HepG2 (cell line): ENCODE measurements around the gene CCT8. TPM values are rescaled to one million over a fixed set of nuclear protein-coding genes. Genes with fewer than 3 reads are reported as not detected.

Experiments
- ATF3 ChIP-seq: sonication (generic); formaldehyde crosslinking; IDR thresholded peaks from 2 replicates; pipeline ENCODE4 v1.4.0; 2020; ENCODE audit warnings: missing genetic modification reagents
- CHCHD3 ChIP-seq: sonication (generic); formaldehyde crosslinking; IDR thresholded peaks from 2 replicates; pipeline ENCODE4 v1.8.0; 2022; ENCODE audit warnings: mild to moderate bottlenecking, missing genetic modification reagents, moderate library complexity
- DNMT3B ChIP-seq: conservative IDR thresholded peaks from 2 replicates; pipeline ENCODE4 v1.6.1; 2016; ENCODE audit warnings: missing biosample characterization, control low read depth
- HNF1A ChIP-seq, 2 experiments: sonication (generic) in 1 of 2; formaldehyde crosslinking in 1 of 2; IDR thresholded peaks; 2 replicates each; pipeline versions ENCODE4 v1.4.0 to v1.6.1; 2016 to 2020; ENCODE audit warnings: borderline replicate concordance in 1 of 2, low read depth in 1 of 2, mild to moderate bottlenecking in 1 of 2, missing genetic modification reagents in 1 of 2
- MYNN ChIP-seq: sonication (generic); formaldehyde crosslinking; IDR thresholded peaks from 2 replicates; pipeline ENCODE4 v1.4.0; 2020; ENCODE audit warnings: mild to moderate bottlenecking, low read depth, missing genetic modification reagents
- NCOA1 ChIP-seq: sonication (generic); formaldehyde crosslinking; IDR thresholded peaks from 2 replicates; pipeline ENCODE4 v1.9.0; 2021; ENCODE audit warnings: missing genetic modification reagents
- NONO ChIP-seq, 2 experiments: fragments of 450-650 bp in 1 of 2; sonication (generic) in 1 of 2; formaldehyde crosslinking in 1 of 2; IDR thresholded peaks in 1 of 2; conservative IDR thresholded peaks in 1 of 2; 2 replicates each; pipeline versions ENCODE4 v1.6.1 to v1.8.0; 2017 to 2022; ENCODE audit warnings: mild to moderate bottlenecking in 1 of 2, missing genetic modification reagents in 1 of 2, moderate library complexity in 1 of 2
- NR2C2 ChIP-seq: sonication (generic); formaldehyde crosslinking; IDR thresholded peaks from 2 replicates; pipeline ENCODE4 v1.4.0; 2020; ENCODE audit warnings: missing genetic modification reagents, mild to moderate bottlenecking, moderate library complexity, borderline replicate concordance
- PTBP1 ChIP-seq: fragments of 200-400 bp; formaldehyde crosslinking; IDR thresholded peaks from 2 replicates; pipeline ENCODE4 v1.6.1; 2018; ENCODE audit warnings: low read length, low read depth; ENCODE audit not compliant: poor library complexity, severe bottlenecking
- RFX5 ChIP-seq: IDR thresholded peaks from 2 replicates; pipeline ENCODE4 v1.6.1; 2011; ENCODE audit warnings: low read depth, low read length, improper control_type of control experiment
- SCMH1 ChIP-seq: sonication (generic); formaldehyde crosslinking; IDR thresholded peaks from 2 replicates; pipeline ENCODE4 v1.9.0; 2021; ENCODE audit warnings: missing genetic modification reagents, mild to moderate bottlenecking, borderline replicate concordance
- SIN3B ChIP-seq: fragments of 150-350 bp; IDR thresholded peaks from 2 replicates; pipeline ENCODE4 v1.6.1; 2014; ENCODE audit warnings: low read length
- TCF7L2 ChIP-seq: IDR thresholded peaks from 2 replicates; pipeline ENCODE4 v1.6.1; 2011; ENCODE audit warnings: mild to moderate bottlenecking, low read depth, low read length, moderate library complexity
- ZBTB34 ChIP-seq: sonication (generic); formaldehyde crosslinking; IDR thresholded peaks from 2 replicates; pipeline ENCODE4 v1.8.0; 2022; ENCODE audit warnings: mild to moderate bottlenecking, missing genetic modification reagents
- ZMYM2 ChIP-seq: sonication (generic); formaldehyde crosslinking; IDR thresholded peaks from 2 replicates; pipeline ENCODE4 v1.8.0; 2022; ENCODE audit warnings: mild to moderate bottlenecking, missing genetic modification reagents
- ZNF121 ChIP-seq: sonication (generic); formaldehyde crosslinking; IDR thresholded peaks from 2 replicates; pipeline ENCODE4 v1.5.0; 2020; ENCODE audit warnings: mild to moderate bottlenecking, missing genetic modification reagents
- ZNF251 ChIP-seq: sonication (generic); formaldehyde crosslinking; IDR thresholded peaks from 2 replicates; pipeline ENCODE4 v1.9.0; 2021; ENCODE audit warnings: mild to moderate bottlenecking, missing genetic modification reagents
- ZNF547 ChIP-seq: sonication (generic); formaldehyde crosslinking; IDR thresholded peaks from 2 replicates; pipeline ENCODE4 v1.5.1; 2020; ENCODE audit warnings: mild to moderate bottlenecking, missing genetic modification reagents
- ZNF674 ChIP-seq: sonication (generic); formaldehyde crosslinking; IDR thresholded peaks from 2 replicates; pipeline ENCODE4 v1.5.0; 2020; ENCODE audit warnings: low read depth, mild to moderate bottlenecking, missing genetic modification reagents
- ZNF710 ChIP-seq: sonication (generic); formaldehyde crosslinking; IDR thresholded peaks from 2 replicates; pipeline ENCODE4 v1.5.0; 2020; ENCODE audit warnings: mild to moderate bottlenecking, missing genetic modification reagents, borderline replicate concordance
- ZNF720 ChIP-seq: sonication (generic); formaldehyde crosslinking; IDR thresholded peaks from 2 replicates; pipeline ENCODE4 v1.4.0; 2020; ENCODE audit warnings: missing genetic modification reagents
- polyA plus RNA-seq, 8 experiments: library from polyadenylated mRNA; depleted of rRNA in 3 of 8; stranded (reverse) in 7 of 8; unstranded in 1 of 8; fragments of >200 nt; fragmentation: Illumina TruSeq in 4 of 8; extraction: Trizol in 4 of 8; gene quantifications; 2 replicates each; pipeline versions ENCODE4 v1.2.1 to v1.2.3, GENCODE V29; 2011 to 2016; ENCODE audit warnings: low read depth in 4 of 8, missing spikeins in 1 of 8, mixed read lengths in 1 of 8; ENCODE audit not compliant: insufficient read depth in 1 of 8
- total RNA-seq, 5 experiments: library from RNA; depleted of rRNA; stranded (reverse); fragments of >200 nt; fragmentation: Illumina TruSeq; extraction: Trizol; gene quantifications; 2 replicates each; pipeline ENCODE4 v1.2.3, GENCODE V29; 2016; ENCODE audit warnings: low read depth in 1 of 5

Gene CCT8
- total and polyA plus RNA-seq, 2 of the 13 experiments (the other 11 are each of a cell fraction or from before 2014, with no cell fraction given) = 127 to 325 TPM

GRCh38 chr21:29024474-29025327, 48.7 kb downstream of the CCT8 start, which contains the start of gene USP16 (continued):
- TF ChIP-seq TCF7L2 (no peak), ZNF674 (no peak), CHCHD3 (no peak), ZMYM2 (CRISPR knock-in tag) (peak; percentile 52; the same call in 1 of the 2 replicates), ZNF720 (CRISPR knock-in tag) (no peak), ZNF710 (CRISPR knock-in tag) (no peak), HNF1A (IDR thresholded peaks at IDR 0.05; ENCODE audit: low read depth) (no peak; the same call in 1 of the 2 replicates), HNF1A (CRISPR knock-in tag; IDR thresholded peaks at IDR 0.05; ENCODE audit: borderline replicate concordance) (no peak; the same call in 1 of the 2 replicates), ZNF121 (no peak), ZNF547 (no peak), NR2C2 (CRISPR knock-in tag) (peak; percentile 99), PTBP1 (no peak), NONO (IDR thresholded peaks at IDR 0.05) (no peak), NONO (CRISPR knock-in tag; conservative IDR thresholded peaks at IDR 0.05) (peak; percentile 42; the same call in 1 of the 2 replicates), RFX5 (no peak), ATF3 (no peak), SIN3B (peak; percentile 50; the same call in 1 of the 2 replicates), ZBTB34 (CRISPR knock-in tag) (no peak), DNMT3B (0 out of 2 replicates have a peak, but pooled peaks have one; percentile 72), SCMH1 (no peak), MYNN (CRISPR knock-in tag) (no peak), NCOA1 (CRISPR knock-in tag) (no peak), ZNF251 (CRISPR knock-in tag) (no peak)
